Common myeloid progenitor, CD34-positive (primary cell): ENCODE data around the gene EDRF1. TPM values are rescaled to one million over a fixed set of nuclear protein-coding genes. Genes with fewer than 3 reads are reported as not detected.

Source experiments
- CTCF ChIA-PET: fragments of 350-600 bp; sonication (Branson Sonifier 250); formaldehyde crosslinking; loops from one replicate; lab custom pipeline; 2021; ENCODE audit warnings: antibody characterized with exemption; lab: Charles Lee
- POLR2A ChIA-PET: fragments of 350-600 bp; sonication (Branson Sonifier 250); formaldehyde crosslinking; loops from one replicate; lab custom pipeline; 2021; ENCODE audit warnings: antibody characterized with exemption; lab: Charles Lee
- DNase-seq, 3 donors: peaks; one replicate each; pipeline versions ENCODE4 v3.0.0 to v3.0.0-alpha.2; 2013
- H3K27ac ChIP-seq, 2 experiments: 1 replicate in 1 of 2; 2 replicates in 1 of 2; pipeline ENCODE4 v1.7.0; 2013; ENCODE audit warnings: inconsistent platforms in 2 of 2, low read length in 2 of 2, mild to moderate bottlenecking in 2 of 2, low read depth in 1 of 2, moderate library complexity in 1 of 2; ENCODE audit not compliant: severe bottlenecking in 2 of 2, insufficient read depth in 1 of 2, poor library complexity in 1 of 2
- H3K27me3 ChIP-seq, 5 experiments: replicated peaks in 2 of 5; 1 replicate in 3 of 5; 2 replicates in 2 of 5; pipeline versions ENCODE4 v1.6.1 to v1.7.0; 2013; ENCODE audit warnings: low read length in 4 of 5, mild to moderate bottlenecking in 2 of 5, moderate library complexity in 2 of 5, inconsistent platforms in 1 of 5; ENCODE audit not compliant: insufficient read depth in 5 of 5, control insufficient read depth in 4 of 5
- H3K36me3 ChIP-seq, 4 experiments: 1 replicate in 2 of 4; 2 replicates in 2 of 4; pipeline versions ENCODE4 v1.6.1 to v1.7.0; 2013; ENCODE audit warnings: low read length in 3 of 4, control low read depth in 1 of 4, mild to moderate bottlenecking in 1 of 4; ENCODE audit not compliant: control insufficient read depth in 4 of 4, insufficient read depth in 4 of 4
- H3K4me1 ChIP-seq, 4 experiments: 1 replicate in 3 of 4; 2 replicates in 1 of 4; pipeline versions ENCODE4 v1.6.1 to v1.7.1; 2013; ENCODE audit warnings: low read length in 3 of 4, mild to moderate bottlenecking in 3 of 4, control low read depth in 1 of 4, inconsistent platforms in 1 of 4, moderate library complexity in 1 of 4; ENCODE audit not compliant: control insufficient read depth in 4 of 4, insufficient read depth in 4 of 4; ENCODE audit errors: control extremely low read depth in 1 of 4
- H3K4me3 ChIP-seq, 7 experiments: 1 replicate in 4 of 7; 2 replicates in 3 of 7; pipeline versions ENCODE4 v1.5.1 to v1.7.0; 2013; ENCODE audit warnings: mild to moderate bottlenecking in 7 of 7, low read length in 6 of 7, moderate library complexity in 6 of 7, inconsistent platforms in 2 of 7, low read depth in 2 of 7, control low read depth in 1 of 7; ENCODE audit not compliant: insufficient read depth in 4 of 7, control insufficient read depth in 1 of 7; ENCODE audit errors: extremely low read depth in 1 of 7
- H3K9me3 ChIP-seq, 5 experiments: 1 replicate in 4 of 5; 2 replicates in 1 of 5; pipeline versions ENCODE4 v1.6.1 to v1.7.1; 2013; ENCODE audit warnings: low read length in 4 of 5, mild to moderate bottlenecking in 2 of 5, inconsistent platforms in 1 of 5, low read depth in 1 of 5, moderate library complexity in 1 of 5; ENCODE audit not compliant: control insufficient read depth in 4 of 5, insufficient read depth in 2 of 5; ENCODE audit errors: control extremely low read depth in 1 of 5
- WGBS: methylation state at CpG from one replicate; pipeline ENCODE4 v1.1.5; 2013; ENCODE audit not compliant: insufficient coverage; 5-methylcytosine and 5-hydroxymethylcytosine counted together
- polyA plus RNA-seq: library from polyadenylated mRNA; unstranded; fragments of 120-200 nt; gene quantifications from one replicate; pipeline ENCODE4 v1.2.1, GENCODE V29; 2013

EDRF1 gene
- polyA plus RNA-seq: 24.7 TPM

GRCh38 chr10:125719173-125720001 lies at the start of gene EDRF1:
TSS of gene EDRF1 (plus strand) at chr10:125719709. CDS start at chr10:125719808, 99 bp downstream.
- Histone ChIP-seq H3K9me3 (no peaks in the 10 kb centered on the region), H3K4me3 (peak within 1 kb of the TSS; percentile 92 to 99 (median 95)), H3K27me3 (no peaks in the 10 kb centered on the region), H3K27ac (peak within 1 kb of the TSS; percentile 93 to 98), H3K4me1 (peaks cover 0 to 19% (median 11%) of the 10 kb centered on the region in 4 experiments), H3K36me3 (peaks cover 7 to 32% (median 17%) of the 10 kb centered on the region in 4 experiments)
- under 1% methylated on average over 55 of the region's 72 CpGs for WGBS
- DNase-seq: peak; percentile 98 to 99 (median 99)
- ChIA-PET CTCF (no interaction called here), POLR2A (no interaction called here)

DNA sequence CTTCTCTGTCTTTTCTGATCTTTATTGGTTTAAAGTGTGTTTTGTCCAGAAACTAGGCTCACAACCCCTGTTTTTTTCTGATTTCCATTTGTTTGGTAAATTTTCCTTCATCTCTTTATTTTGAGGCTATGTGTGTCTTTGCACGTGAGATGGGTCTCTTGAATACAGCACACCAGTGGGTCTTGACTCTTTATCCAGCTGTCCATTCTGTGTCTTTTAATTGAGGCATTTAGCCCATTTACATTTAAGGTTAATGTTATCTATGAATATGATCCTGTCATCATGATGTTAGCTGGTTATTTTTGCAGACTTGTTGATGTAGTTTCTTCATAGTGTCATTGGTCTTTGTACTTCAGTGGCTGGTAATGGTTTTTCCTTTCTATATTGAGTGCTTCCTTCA lies 46.6 kb upstream of the EDRF1 start:
- ChIA-PET POLR2A (no interaction called here), CTCF (interaction anchor here (0.7 kb wide), 1 partner anchor 17 kb away, joined by 3 read pairs; no protein-coding TSS in a partner anchor)
- no peaks in the 10 kb centered on the region for H3K27me3 ChIP-seq
- DNase-seq: no peak
- no peak overlapping the region for H3K4me3 ChIP-seq
- peaks cover 0 to 25% (median 4%) of the 10 kb centered on the region in 5 experiments for H3K9me3 ChIP-seq
- H3K36me3 ChIP-seq: no peaks in the 10 kb centered on the region
- H3K27ac ChIP-seq: no peak overlapping the region
- H3K4me1 ChIP-seq: no peaks in the 10 kb centered on the region
- WGBS: no CpG with 5 or more reads among the region's 1 CpG

DNA sequence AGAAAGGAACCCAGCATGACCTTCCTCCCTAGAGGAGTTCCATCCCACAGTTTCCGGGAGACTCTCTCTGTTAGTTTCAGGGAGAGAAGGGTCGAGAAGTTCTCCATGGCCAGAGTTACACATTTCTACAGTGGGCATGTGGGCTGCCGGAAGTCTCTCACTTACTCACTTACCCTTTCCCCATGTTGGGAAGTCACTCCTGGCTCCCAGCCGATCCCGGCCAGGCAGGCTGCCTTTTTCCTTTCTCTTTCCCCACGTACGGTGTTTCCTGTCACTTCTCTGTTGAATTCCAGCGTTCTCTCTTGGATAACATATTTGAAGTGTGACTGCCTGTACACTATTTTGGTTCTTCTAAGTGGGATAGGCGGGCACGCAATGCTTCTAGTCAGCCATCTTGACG lies 40.1 kb upstream of the EDRF1 start:
- ChIA-PET CTCF (no interaction called here), POLR2A (no interaction called here)
- WGBS: 87% methylated on average over 10 of the region's 11 CpGs
- Histone ChIP-seq H3K27ac (no peak overlapping the region), H3K4me1 (no peaks in the 10 kb centered on the region), H3K27me3 (peaks cover 0 to 7% (median 0%) of the 10 kb centered on the region in 5 experiments), H3K9me3 (peaks cover 0 to 21% (median 4%) of the 10 kb centered on the region in 5 experiments), H3K4me3 (no peak overlapping the region), H3K36me3 (no peaks in the 10 kb centered on the region)
- no peak for DNase-seq

GRCh38 chr10:125683063-125683462 lies 36.4 kb upstream of the EDRF1 start, which contains the start of gene TEX36:
TSS of gene TEX36 (minus strand) at chr10:125683163. CDS start at chr10:125682989, 174 bp downstream.
- CTCF ChIA-PET: no interaction called here

DNA sequence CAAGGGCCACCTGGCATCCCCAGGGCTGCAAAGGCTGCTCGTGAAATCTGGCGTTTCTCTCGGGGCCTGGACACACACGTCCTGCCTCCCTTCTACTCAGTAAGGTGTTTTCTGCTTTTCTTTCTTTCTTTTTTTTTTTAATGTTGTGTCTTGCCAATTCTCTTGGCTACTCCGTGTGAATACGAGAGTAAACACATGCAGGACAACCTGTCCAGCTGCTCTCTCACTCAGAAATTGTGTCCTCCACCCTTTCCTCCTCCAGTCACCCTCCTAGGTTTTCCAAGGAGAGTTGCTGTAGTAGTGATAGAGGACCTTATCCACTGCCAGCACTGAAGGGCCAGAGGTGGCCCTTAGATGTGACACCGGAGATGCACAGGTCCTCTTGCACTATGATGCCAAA lies 35.7 kb upstream of the EDRF1 start:
- H3K27me3 ChIP-seq: peaks cover 0 to 10% (median 2%) of the 10 kb centered on the region in 5 experiments

More at GRCh38 chr10:125683063-125683462, 36.4 kb upstream of the EDRF1 start, which contains the start of gene TEX36:
- peaks cover 0 to 4% (median 0%) of the 10 kb centered on the region in 5 experiments for H3K9me3 ChIP-seq
- DNase-seq: no peak
- no peak within 1 kb of the TSS for H3K27ac ChIP-seq
- H3K27me3 ChIP-seq: peaks cover 0 to 7% (median 0%) of the 10 kb centered on the region in 5 experiments
- POLR2A ChIA-PET: no interaction called here
- no peak within 1 kb of the TSS for H3K4me3 ChIP-seq
- no peaks in the 10 kb centered on the region for H3K4me1 ChIP-seq
- WGBS: 96% methylated on average over 3 of the region's 3 CpGs
- H3K36me3 ChIP-seq: no peaks in the 10 kb centered on the region

DNA sequence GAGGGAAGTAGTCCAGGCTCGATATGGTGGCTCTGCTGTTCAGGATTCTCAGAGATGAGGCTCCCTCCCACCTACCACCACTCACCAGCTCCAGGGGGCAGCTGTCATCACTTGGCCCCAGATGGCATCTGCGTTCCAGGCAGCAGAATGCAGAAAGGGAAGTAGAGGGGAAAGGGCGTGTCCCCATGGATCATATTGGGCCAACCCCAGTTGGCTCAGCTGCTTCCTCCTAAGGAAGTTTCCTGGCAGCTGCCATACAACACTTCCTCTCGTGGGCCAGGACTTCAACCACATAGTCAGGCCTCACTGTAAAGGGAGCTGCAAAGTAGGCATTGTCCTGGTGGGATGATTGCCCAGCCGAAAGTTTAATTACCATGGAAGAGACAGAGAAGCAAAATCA lies 34.9 kb upstream of the EDRF1 start:
- POLR2A ChIA-PET: no interaction called here
- H3K9me3 ChIP-seq: no peaks in the 10 kb centered on the region
- H3K36me3 ChIP-seq: no peaks in the 10 kb centered on the region
- 48% methylated on average over 3 of the region's 5 CpGs for WGBS
- peaks cover 0 to 11% (median 2%) of the 10 kb centered on the region in 5 experiments for H3K27me3 ChIP-seq
- no peaks in the 10 kb centered on the region for H3K4me1 ChIP-seq
- no peak overlapping the region for H3K4me3 ChIP-seq
- DNase-seq: peak in 2 of 3 donors; percentile 25 to 32
- no peak overlapping the region for H3K27ac ChIP-seq
- CTCF ChIA-PET: no interaction called here

More for the DNA sequence above, 35.7 kb upstream of the EDRF1 start:
- Histone ChIP-seq H3K9me3 (no peaks in the 10 kb centered on the region), H3K4me3 (no peak overlapping the region), H3K4me1 (no peaks in the 10 kb centered on the region), H3K36me3 (no peaks in the 10 kb centered on the region), H3K27ac (no peak overlapping the region)
- 100% methylated on average over 4 of the region's 7 CpGs for WGBS
- CTCF ChIA-PET: no interaction called here
- DNase-seq: no peak
- POLR2A ChIA-PET: interaction anchor here (0.7 kb wide), 1 partner anchor 9 kb away, joined by 3 read pairs; no protein-coding TSS in a partner anchor
